ENCODE results near the gene CSNK2A2. TPM values are rescaled to one million over a fixed set of nuclear protein-coding genes. Genes with fewer than 3 reads are reported as not detected.

Gene CSNK2A2
- polyA plus RNA-seq, 1 experiment: 22.5 TPM

DNA sequence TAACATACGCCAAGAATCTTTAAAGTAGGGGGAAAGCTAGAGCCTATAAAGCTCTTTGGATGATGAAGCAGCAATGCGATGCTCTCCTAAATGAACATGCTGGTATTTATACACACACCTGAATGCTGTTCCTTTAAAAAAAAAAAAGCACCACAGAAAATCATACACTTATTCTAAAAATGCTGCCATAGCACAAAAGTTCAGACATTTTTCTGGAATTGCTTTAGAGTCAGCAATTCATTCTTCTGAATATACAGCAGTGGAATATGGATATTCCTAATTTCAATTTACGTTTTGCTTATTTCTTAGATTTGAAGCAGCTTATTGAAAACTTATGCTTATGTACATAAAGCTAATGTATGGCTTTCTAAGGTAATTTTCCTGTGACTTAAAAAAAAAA is 3.1 kb downstream of the CSNK2A2 start:
- CTCF ChIA-PET: no interaction called here
- H3K36me3 ChIP-seq (ENCODE audit: control insufficient read depth, insufficient read depth, low read length): no peaks in the 10 kb centered on the region
- POLR2A ChIA-PET: interaction anchor here (0.6 to 0.7 kb wide), 2 partner anchors 306 to 1138 kb away, joined by 10 read pairs; no protein-coding TSS in a partner anchor
- TF ChIP-seq, protein P1, sequence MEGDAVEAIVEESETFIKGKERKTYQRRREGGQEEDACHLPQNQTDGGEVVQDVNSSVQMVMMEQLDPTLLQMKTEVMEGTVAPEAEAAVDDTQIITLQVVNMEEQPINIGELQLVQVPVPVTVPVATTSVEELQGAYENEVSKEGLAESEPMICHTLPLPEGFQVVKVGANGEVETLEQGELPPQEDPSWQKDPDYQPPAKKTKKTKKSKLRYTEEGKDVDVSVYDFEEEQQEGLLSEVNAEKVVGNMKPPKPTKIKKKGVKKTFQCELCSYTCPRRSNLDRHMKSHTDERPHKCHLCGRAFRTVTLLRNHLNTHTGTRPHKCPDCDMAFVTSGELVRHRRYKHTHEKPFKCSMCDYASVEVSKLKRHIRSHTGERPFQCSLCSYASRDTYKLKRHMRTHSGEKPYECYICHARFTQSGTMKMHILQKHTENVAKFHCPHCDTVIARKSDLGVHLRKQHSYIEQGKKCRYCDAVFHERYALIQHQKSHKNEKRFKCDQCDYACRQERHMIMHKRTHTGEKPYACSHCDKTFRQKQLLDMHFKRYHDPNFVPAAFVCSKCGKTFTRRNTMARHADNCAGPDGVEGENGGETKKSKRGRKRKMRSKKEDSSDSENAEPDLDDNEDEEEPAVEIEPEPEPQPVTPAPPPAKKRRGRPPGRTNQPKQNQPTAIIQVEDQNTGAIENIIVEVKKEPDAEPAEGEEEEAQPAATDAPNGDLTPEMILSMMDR (IDR thresholded peaks at IDR 0.05; ENCODE audit: insufficient read depth, low read depth, low read length): no peak
- no peak for DNase-seq (ENCODE audit: low read depth)
- H3K27me3 ChIP-seq (ENCODE audit: control insufficient read depth, insufficient read depth, low read length): no peaks in the 10 kb centered on the region; the same call in 1 of the 2 replicates
- no peak overlapping the region for H3K4me3 ChIP-seq (ENCODE audit: low read depth, low read length)

GRCh38 chr16:58187665-58188421 is 10.1 kb downstream of the CSNK2A2 start:
- Histone ChIP-seq H3K4me3 (ENCODE audit: low read depth, low read length) (no peak overlapping the region), H3K27me3 (ENCODE audit: control insufficient read depth, insufficient read depth, low read length) (no peaks in the 10 kb centered on the region), H3K36me3 (ENCODE audit: control insufficient read depth, insufficient read depth, low read length) (peaks cover 8% of the 10 kb centered on the region)
- TF ChIP-seq, protein P1 (IDR thresholded peaks at IDR 0.05; ENCODE audit: insufficient read depth, low read depth, low read length): no peak
- DNase-seq (ENCODE audit: low read depth): no peak
- ChIA-PET POLR2A (no interaction called here), CTCF (interaction anchor here (1.3 to 2.0 kb wide), 4 partner anchors 9 to 60 kb away, joined by 3 to 7 read pairs (median 4); no protein-coding TSS in a partner anchor)

DNA sequence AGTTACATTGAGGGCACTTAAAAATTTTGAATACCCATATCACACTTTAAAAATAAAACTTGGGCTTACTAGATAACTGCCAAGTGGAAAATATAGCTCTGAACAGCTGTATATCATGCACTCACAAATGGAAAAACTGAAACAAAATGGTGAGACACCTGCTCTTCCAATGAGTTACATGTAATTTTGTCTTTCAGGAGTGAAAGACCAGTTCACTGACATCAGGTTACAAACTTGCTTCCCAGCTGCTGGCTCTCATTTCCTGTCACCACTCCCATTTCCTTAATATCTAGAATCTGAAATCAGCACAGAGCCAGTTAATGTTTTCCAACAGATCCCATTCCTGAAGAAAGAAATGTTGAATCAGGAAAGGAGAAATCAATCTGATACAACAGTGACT is 10.8 kb downstream of the CSNK2A2 start:
- peaks cover 8% of the 10 kb centered on the region for H3K36me3 ChIP-seq (ENCODE audit: control insufficient read depth, insufficient read depth, low read length)
- TF ChIP-seq, protein P1 (IDR thresholded peaks at IDR 0.05; ENCODE audit: insufficient read depth, low read depth, low read length): no peak
- H3K27me3 ChIP-seq (ENCODE audit: control insufficient read depth, insufficient read depth, low read length): no peaks in the 10 kb centered on the region
- POLR2A ChIA-PET: no interaction called here
- DNase-seq (ENCODE audit: low read depth): no peak
- CTCF ChIA-PET: interaction anchor here (1.3 to 2.0 kb wide), 3 partner anchors 10 to 23 kb away, joined by 3 to 7 read pairs (median 3); no protein-coding TSS in a partner anchor
- no peak overlapping the region for H3K4me3 ChIP-seq (ENCODE audit: low read depth, low read length)

GRCh38 chr16:58186176-58186944 is 11.5 kb downstream of the CSNK2A2 start:
- ChIA-PET POLR2A (no interaction called here), CTCF (interaction anchor here (1.3 to 2.0 kb wide), 2 partner anchors 10 to 23 kb away, joined by 3 to 7 read pairs; no protein-coding TSS in a partner anchor)
- TF ChIP-seq, protein P1 (IDR thresholded peaks at IDR 0.05; ENCODE audit: insufficient read depth, low read depth, low read length): no peak
- Histone ChIP-seq H3K27me3 (ENCODE audit: control insufficient read depth, insufficient read depth, low read length) (no peaks in the 10 kb centered on the region), H3K4me3 (ENCODE audit: low read depth, low read length) (no peak overlapping the region), H3K36me3 (ENCODE audit: control insufficient read depth, insufficient read depth, low read length) (peaks cover 8% of the 10 kb centered on the region)
- no peak for DNase-seq (ENCODE audit: low read depth)

DNA sequence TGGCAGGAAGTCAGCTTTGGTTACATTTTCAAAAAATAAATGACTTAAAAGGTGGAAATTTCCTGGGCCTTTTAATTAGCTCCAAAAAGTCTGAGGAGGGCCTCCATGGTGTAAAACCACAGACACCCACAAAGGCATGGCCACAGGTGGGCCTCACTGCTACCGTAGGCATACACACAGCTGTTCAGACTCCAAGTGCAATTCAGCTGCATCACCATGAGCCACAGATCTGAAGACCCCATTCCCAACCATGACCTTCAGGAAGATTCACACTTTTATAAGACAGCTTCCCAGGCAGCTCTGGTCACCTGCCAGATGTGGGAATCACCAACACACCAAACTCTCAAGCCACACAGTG is 20.6 kb downstream of the CSNK2A2 start:
- ChIA-PET CTCF (interaction anchor here (1.1 kb wide), 1 partner anchor 10 kb away, joined by 3 read pairs; no protein-coding TSS in a partner anchor), POLR2A (no interaction called here)
- no peak for DNase-seq (ENCODE audit: low read depth)
- peaks cover 9% of the 10 kb centered on the region for H3K36me3 ChIP-seq (ENCODE audit: control insufficient read depth, insufficient read depth, low read length)
- TF ChIP-seq, protein P1 (IDR thresholded peaks at IDR 0.05; ENCODE audit: insufficient read depth, low read depth, low read length): no peak
- H3K4me3 ChIP-seq (ENCODE audit: low read depth, low read length): no peak overlapping the region
- no peaks in the 10 kb centered on the region for H3K27me3 ChIP-seq (ENCODE audit: control insufficient read depth, insufficient read depth, low read length)
